Astrocyte (in vitro differentiated cells and primary cell): ENCODE data around the gene NCLN.

ENCODE experiments used
- EZH2 ChIP-seq: IDR thresholded peaks from 2 replicates; pipeline ENCODE4 v1.6.1; 2012; ENCODE audit warnings: mild to moderate bottlenecking, low read length, inconsistent platforms; ENCODE audit not compliant: insufficient read depth
- TF ChIP-seq, protein P1 (sequence below): IDR thresholded peaks from 2 replicates; pipeline ENCODE4 v1.5.1; 2011; ENCODE audit warnings: low read depth, mild to moderate bottlenecking, inconsistent platforms, low read length, moderate library complexity; ENCODE audit not compliant: insufficient read depth

DNA sequence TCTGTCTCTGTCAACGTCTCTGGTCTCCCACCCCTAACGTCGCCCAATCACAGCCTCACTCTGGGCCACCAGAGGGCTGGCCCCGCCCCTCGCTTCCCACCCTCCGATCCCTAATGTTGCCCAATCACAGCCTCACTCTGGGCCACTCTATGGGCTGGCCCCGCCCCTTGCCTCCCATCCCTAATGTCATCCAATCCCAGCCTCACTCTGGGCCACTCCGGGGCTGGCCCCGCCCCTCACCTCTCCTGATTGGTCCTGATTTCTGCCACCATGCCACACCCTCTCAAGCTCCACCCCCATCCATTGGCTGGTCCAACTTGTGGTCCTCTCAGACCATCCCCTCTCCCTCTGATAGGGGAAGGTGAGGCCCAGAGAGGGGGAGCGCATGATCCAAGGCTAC is 63.7 kb downstream of the NCLN start:
- TF ChIP-seq, protein P1, sequence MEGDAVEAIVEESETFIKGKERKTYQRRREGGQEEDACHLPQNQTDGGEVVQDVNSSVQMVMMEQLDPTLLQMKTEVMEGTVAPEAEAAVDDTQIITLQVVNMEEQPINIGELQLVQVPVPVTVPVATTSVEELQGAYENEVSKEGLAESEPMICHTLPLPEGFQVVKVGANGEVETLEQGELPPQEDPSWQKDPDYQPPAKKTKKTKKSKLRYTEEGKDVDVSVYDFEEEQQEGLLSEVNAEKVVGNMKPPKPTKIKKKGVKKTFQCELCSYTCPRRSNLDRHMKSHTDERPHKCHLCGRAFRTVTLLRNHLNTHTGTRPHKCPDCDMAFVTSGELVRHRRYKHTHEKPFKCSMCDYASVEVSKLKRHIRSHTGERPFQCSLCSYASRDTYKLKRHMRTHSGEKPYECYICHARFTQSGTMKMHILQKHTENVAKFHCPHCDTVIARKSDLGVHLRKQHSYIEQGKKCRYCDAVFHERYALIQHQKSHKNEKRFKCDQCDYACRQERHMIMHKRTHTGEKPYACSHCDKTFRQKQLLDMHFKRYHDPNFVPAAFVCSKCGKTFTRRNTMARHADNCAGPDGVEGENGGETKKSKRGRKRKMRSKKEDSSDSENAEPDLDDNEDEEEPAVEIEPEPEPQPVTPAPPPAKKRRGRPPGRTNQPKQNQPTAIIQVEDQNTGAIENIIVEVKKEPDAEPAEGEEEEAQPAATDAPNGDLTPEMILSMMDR: no peak
- no peak for TF ChIP-seq EZH2
